Inflammatory macrophage (primary cell): Measurements from ENCODE around the gene STPG4.

Experiments
- DNase-seq, 2 donors: peaks; one replicate each; pipeline ENCODE4 v3.0.0-alpha.2; 2020 to 2022

STPG4 gene

DNA sequence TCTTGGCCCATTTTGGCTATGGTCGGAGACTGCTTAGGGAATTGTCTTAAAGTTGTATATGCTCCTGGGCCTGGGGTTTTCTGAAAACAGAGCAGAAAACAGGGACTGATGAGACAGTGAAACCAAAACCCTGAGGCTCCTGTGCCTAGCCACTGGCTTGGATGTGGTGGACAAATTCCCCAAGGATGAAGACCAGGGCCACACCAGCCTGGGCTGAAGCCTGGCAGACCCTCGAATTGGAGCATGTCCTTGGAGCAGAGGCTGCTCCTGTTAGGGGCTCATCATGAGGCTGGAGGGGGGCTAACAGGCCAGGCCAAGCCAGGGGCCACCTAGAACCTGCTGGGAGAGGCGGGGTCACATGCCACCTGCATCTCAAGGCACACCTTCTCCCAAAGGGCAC lies 68.1 kb downstream of the STPG4 start:
- no peak for DNase-seq

DNA sequence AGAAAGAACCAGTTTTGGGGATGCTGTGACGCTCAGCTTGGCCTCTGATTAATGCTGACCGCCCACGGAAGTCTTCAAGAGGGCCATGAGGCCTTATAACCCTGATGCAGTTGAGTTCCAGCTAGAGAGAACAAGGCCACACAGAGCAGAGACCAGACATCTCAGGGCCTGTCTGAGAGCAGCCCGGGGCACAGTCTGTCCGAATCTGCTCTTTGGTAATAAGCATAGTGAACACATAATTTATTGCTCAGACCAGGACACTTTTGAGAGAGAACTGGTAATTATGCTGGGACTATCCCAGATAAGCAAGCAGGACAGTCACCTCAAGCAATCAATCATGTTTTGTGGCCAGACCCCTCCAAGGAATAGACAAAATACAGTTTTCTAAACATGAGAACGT lies 68.5 kb downstream of the STPG4 start:
- peak in 1 of 2 donors; percentile 44 for DNase-seq

DNA sequence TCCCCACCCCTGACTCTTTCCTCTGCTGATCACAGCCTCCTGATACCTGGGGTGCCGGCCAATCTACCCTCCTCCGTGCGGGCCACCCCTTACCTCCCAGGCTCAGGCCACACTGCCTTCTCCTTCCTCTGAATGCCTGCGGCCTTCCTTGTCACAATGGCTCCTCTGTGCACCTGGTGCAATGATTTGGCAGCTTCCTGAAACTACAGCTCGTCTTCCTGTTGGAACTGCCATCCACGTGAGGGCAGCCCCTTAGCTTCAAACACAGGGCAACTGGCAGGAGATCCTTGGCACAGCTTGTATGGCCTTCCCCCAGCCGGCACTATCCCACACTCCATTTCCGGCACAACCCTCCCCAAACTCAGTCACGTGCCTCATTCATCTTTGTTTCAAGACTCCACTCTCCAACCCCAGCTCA lies 69.0 kb downstream of the STPG4 start:
- DNase-seq, result no peak

DNA sequence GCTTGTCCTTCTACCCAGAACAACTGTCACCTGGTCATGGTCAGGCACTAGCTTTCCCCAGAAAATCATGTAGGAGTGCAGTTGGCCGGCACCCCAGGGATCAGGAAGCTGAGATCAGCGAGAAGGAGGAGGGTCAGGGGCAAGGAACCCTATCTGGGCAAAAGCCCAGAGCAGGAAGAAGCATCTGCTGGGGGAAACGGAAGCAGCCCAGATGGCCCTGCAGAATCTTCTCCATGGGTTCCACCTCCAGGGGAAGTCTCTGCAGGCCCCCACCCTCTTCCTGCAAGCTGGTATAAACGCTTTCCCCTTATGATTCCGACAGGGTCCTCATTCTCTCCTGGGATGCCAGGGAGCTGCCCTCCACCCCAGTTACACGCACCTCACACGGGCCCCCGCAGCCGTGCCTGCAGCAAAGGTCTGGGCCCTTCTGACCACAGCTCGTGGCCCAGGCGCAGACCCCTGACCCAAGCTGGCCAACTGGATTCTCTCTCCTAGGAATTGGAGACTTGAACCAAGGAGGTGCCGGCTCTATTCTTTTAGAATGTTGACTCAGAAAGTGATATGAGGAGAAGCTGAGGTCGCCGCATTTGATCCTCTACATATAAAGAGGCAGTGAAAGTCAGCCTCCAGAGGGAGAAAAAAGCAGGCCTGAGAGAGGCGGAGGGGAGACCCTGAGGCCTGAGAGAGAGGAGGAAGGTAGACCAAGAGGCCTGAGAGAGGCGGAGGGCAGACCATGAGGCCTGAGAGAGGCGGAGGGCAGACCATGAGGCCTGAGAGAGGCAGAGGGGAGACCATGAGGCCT lies 71.0 kb downstream of the STPG4 start:
- DNase-seq, result peak; percentile 69 to 90

DNA sequence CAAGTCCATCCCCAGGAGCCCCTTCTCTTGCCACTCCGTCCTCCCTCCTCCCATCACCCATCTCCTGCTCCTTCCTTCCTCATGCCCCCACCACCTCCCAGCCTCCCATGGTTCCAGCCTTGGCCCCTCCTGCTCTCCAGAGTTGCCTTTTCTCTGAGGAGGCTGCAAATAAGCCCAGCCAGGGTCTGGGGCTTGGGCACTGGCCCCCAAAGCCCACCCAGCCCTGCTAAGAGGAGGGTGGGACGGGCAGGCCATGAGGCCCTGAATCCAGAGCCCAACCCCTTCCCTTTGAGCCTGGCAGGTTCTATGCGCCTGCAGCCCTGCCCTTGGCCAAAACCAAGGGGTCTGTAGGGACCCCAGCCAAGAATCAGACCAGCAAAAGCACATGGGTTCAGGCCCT lies 71.6 kb downstream of the STPG4 start:
- no peak for DNase-seq

DNA sequence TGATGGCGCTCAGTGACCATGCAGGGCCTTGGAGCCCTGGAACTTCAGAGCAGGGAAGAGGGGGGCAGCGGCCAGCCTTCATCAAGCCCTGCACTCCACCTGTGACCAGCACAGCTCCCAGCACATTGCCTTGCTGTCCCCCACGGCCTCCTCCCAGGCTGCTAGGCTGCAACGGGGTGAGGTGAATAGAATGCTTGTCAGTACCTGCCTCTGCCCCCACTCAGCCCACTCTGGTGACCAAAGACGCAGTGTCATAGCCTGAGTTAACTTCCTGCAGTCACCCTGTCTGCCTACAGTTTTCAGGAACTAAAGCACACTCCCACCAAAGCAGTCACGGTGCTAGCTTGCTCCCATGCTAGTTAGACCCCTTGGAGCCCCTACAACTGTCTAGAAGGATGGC lies 72.1 kb downstream of the STPG4 start:
- no peak for DNase-seq

DNA sequence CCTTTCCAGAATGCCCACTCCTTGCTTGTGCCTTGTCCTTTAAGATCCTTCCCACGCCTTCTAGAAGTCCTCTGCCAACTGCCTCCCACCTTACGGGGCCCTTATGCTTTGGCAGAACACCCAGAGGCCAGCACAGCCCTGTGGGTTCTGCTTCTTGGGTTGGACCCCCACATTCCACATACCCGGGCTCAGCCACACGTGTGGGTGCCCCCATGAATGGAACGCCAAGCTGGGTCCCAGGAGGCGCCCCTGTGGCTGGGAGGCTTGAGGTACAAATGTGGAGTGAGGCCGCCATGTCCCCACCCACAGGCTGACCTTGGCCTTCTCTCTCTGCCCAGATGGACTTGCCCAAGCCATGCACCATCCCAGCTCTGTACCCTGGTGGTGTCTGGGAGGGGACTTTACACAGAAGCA lies 74.2 kb downstream of the STPG4 start:
- DNase-seq, result no peak

DNA sequence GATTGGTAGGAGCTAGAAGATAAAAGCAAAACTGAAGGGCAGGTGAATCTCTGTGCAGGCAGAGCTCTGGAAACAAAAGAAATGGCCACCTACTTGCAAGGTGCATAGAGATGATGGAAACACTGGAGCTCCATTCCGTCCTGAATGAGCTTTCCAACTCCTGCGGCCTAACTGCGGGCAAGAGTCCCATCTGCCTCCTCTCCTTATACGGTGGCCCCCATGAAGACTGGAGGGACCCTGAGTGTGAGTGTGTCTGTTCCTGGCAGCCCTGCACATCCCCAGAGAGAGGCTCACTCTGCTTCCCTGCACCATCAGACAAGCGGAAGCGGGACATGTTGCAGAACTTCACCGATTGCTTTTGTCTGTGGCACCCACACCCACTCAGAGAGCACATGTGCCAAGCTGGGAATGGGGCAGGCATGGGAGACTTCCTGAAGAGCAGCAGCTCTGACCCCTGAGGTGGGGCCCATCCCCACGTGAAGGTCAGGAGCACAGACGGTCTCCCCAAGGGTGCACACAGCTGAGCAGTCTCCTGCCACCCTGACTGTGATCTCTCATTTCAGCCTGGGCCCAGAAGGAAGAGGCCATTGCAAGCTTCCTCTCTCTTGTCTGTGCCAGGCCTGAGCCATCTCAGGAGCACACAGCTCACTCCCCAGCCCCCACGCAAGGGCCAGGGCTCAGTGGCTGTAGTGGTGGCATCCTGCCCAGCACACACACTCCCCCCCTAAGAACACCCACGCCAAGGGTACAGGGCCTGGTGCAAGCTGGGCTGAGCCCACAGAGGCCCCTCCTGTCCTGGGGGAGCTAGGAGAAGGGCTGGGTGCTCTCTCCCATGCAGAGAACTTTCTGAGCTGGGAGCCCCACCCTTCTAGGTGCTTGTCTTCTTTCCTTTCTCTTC lies 75.3 kb downstream of the STPG4 start:
- DNase-seq, result peak; percentile 81 to 96

DNA sequence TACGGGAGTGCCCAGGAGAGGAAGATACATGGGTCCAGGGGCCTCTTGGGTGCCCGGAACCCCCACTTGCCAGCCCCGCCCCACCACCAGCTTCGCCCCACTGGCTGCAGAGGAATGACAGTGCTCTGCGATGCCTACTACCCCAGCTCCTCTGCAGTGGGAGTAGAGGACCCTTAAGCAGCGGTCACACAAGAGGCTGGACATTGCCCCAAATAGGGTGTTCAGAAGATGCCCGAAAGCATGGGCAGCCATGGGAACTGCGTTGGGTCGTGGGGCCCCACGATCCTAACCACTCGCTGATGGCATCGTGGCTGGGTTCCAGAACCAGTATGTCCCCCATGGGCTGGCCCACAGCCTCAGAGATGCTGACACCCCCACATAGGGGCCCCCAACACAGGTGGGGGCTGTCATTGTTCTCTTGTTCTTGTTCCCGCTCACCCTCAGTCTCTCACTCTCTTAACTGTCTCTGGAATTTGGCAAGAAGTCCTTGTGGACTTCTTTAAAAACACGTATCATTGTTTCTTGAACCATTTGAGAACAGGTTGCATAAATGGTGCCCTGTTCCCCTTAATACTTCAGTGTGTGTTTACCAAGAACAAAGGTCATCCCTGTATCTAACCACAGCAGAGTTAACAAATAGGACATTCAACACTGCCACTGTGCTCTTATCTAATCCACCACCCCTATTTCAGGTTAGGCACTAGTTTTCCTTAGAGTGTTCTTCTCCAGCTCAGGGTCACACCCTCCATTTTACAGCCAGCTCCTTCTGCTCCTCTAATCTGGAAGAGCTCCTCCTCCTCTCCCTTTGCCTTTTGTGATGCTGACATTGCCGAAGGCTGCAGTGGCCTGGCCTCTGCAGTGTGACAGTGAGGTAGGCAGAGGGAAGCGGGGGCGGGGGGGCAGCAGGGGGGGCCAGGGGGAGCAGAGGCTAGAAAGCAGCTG lies 76.3 kb downstream of the STPG4 start:
- DNase-seq, result peak; percentile 68 to 81

DNA sequence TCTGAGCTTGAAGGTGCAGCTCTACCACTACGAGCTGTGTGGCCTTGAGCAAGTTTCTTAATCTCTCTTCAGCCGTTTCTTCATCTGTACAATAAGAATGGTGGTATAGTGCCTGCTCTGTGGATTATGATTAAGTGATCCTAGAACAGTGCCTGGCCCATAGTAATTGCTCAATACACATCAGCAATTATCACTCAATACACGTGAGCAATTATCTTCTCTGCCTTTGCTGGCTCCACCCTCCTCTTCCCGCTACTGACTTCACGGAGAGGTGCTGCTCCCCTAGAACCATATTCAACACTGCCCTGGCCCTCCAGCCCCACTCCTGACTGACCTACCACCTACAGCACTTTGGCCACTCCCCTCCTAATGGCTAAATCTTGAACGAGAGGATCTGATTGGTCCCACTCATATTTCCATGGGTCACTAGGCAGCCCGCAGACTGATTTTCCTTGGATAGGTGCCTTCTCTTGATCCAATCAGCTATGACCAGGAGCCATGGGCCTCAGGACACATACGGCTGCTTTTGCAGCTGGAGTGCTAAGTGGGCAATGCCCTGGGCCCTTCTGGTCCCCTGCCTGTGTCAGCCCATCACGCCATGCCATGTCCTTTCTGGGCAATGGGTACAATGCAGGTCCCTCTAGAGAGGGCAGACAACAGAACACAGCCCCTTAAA lies 77.5 kb downstream of the STPG4 start:
- no peak for DNase-seq

DNA sequence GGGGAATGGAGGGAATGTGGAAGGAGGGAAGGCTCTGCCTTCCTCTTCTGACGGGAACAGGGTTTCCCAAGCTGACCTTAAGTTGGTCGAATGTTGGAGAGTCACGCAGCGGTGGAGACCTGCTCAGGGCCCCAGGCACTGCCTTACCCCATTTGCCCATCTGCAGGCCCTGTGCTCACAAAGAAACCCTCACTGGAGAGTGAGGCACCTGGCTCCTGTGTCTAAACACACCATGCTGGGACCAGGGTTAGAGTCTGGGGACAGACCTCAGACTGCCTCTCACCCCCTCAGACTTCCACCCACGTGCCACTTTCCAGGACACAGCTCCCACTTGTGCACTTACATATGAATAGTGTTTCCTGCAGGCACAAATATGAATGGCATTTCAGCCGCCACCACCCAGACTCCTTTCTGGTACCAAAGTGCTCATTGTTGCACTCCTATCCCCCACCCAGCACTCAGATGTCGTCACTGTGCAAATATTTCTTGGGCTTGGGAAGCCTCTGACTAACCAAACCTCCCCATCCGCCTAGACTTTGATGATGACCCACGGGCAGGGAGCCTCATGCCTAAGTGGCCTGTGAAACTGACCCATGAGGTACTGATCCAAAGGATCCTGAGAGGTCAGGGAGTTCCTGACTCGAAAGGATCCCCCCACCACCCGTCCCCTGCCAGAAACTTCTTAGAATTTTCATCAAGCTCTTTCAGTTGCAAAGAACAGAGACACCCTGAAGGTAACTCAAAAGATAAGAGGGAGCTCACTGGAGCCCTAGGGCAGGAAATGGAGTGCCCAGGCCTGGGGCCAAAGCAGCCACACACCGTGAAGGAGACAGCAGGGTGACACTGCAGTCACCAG lies 78.3 kb downstream of the STPG4 start:
- no peak for DNase-seq

DNA sequence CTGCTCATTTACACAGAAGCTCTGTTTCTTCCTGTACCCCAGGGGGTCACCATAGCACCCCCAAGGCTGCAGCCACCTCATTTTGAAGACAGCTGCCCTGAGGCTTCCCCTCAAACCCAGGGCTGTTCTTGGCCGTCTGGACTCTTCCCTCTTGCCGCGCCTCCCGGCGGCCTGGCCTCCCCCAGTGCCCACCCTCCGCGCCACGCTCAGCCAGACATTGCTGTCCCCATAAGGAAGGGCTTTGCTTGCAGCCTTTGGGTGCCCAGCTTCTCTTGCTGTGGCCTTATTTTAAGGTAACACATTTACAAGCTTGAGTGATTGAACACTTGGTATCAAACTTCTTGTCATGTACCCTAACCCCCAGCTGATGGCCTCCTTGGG lies 79.0 kb downstream of the STPG4 start:
- no peak for DNase-seq

DNA sequence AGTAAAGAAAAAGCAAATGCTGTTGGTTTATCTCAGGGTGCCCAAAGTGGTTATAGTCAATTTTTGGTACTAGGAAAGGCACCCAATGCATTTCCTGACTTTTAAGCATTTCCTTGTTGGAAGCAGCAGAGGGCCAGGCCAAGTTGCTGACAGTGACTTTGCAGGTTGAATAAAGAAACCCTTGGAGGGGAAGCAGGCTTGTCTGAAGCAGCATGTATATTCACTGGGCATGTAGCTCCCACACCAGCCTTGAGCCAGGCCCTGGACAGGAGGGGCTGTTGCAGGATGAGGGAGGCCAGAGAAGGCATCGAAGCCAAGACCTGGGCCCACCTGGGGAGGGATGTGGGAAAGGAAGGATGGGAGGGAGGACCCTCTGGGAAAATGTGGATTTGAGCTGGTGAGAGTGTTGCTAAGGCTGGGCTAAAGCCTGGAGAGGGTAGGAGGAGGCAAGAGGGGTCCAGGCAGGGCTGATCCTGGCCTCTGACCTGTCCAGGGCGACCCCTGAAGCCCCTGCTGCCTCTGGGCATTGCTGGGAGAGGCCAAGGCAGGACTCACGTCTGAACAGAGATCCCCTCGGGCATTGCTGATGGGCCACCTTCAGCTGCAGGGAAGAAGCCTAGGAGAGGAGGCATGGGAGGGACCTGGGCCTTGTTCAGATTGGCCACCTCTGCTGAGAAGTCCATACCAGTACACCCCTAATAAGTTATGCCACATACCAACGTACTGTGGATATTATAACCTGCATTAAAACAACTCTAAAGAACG lies 79.6 kb downstream of the STPG4 start:
- peak; percentile 45 to 59 for DNase-seq

DNA sequence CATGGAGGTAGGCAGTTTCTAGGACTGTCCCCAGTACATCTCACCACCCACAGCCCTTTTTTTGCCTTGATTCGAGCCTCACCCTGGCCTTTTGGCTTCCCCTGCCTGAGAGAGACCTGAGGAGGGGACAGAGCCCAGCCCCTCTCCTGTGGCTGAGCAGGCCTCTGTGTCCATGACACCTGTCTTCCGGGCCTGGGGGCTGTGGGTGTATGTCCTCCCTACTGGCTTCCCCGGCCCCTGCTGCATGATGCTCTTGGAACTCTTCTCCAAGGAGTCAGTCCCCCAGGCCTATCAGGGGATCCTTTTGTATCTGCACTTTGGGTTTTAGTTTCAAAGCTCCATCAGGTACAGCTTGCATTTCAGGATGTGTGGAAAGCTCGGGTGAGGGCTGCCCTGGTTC lies 80.4 kb downstream of the STPG4 start:
- no peak for DNase-seq

DNA sequence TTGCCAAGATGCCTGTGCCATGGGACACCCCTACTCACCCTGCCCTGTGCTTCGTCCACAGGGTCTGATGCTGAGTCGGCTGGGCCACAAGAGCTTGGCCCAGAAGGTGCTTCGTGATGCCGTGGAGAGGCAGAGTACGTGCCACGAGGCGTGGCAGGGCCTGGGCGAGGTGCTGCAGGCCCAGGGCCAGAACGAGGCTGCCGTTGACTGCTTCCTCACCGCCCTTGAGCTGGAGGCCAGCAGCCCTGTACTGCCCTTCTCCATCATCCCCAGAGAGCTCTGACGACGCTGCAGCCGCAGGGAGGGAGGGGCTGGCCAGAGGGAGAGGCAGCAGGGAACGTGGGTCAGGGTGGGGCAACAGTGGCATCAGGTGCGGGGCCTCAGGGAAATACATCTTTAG lies 81.5 kb downstream of the STPG4 start:
- no peak for DNase-seq

DNA sequence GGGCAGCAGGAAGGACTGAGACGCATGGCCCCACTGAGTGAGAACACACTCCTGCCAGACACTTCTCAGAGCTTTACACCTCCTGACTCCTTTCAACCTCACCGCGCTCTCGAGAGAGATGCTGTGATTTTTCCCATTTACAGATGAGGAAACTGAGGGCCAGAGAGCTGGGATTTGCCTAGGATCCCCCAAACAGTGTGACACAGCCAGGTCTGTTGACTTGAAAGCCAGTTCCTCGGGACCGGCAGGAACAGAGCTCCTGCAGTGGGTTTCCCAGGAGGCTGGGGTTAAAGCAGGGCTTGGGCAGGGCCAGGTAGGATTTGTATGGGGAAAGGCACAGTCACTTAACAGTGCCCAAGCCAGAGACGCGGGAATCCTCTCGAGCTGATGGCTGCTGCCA lies 81.9 kb downstream of the STPG4 start:
- no peak for DNase-seq

DNA sequence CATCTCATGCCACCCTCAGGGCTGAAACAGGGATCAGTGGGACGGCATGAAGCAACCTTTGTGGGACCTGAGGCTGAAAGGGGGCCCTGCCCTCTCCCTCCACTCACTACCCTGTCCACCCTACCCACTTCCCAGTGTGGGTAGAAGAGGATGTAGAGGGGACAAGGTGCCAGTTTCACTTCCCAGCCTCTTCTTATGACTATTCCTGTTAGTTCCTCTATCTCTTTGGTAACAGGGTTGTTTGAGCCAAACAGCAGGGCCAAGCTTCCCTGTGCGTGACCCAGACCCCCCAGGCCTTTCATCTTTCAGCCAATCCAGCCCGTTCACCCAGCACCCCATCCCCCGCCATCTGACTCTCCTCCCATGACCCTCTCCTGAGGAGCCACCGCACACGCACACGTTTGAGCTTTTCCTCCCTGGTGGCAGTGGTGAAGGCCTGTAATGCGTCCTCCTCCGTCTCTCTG lies 82.3 kb downstream of the STPG4 start:
- peak; percentile 97 for DNase-seq

DNA sequence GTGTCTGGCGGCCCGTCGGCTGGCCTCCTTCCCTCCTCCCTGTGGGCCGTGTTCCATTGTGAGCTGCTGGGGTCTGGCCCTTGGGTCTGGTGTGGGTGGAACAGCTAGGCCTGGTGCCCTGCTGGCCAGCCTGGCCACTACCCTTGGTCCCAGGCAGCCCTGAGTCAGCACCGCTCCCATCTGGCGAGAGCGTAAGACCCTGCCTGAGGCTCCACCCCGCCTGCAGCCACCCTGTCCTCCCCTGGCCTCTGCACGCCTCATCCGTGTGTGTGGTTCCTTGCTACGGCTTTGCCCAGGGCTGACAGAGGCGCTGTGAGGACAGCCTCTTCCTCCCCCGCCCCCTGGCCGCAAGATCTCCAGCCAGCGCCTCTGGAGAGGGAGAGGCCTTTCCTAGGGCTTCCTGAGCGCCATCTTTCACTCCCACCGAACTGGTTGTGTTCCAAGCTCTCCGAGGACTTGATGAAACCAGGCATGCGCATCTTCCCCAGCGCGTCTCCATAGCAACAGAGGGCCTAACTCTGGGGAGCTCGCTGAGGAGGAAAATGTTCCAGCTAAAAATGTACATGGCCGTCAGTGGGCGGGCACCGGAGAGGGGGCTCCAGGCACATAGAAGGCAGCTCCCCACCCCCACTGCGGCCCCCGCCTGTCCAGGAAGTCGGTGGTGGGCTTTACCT lies 83.0 kb downstream of the STPG4 start:
- DNase-seq, result peak; percentile 94 to 97
